Measurements from ENCODE around the gene STPG2.

STPG2 gene

GRCh38 chr4:97845758-97846157, 297.5 kb downstream of the STPG2 start:
- TF ChIP-seq, protein P1, sequence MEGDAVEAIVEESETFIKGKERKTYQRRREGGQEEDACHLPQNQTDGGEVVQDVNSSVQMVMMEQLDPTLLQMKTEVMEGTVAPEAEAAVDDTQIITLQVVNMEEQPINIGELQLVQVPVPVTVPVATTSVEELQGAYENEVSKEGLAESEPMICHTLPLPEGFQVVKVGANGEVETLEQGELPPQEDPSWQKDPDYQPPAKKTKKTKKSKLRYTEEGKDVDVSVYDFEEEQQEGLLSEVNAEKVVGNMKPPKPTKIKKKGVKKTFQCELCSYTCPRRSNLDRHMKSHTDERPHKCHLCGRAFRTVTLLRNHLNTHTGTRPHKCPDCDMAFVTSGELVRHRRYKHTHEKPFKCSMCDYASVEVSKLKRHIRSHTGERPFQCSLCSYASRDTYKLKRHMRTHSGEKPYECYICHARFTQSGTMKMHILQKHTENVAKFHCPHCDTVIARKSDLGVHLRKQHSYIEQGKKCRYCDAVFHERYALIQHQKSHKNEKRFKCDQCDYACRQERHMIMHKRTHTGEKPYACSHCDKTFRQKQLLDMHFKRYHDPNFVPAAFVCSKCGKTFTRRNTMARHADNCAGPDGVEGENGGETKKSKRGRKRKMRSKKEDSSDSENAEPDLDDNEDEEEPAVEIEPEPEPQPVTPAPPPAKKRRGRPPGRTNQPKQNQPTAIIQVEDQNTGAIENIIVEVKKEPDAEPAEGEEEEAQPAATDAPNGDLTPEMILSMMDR (conservative IDR thresholded peaks at IDR 0.05; ENCODE audit: low read depth, low read length) = no peak
- no peak for DNase-seq (ENCODE audit: low read depth)
- no peak overlapping the region for H3K4me3 ChIP-seq (ENCODE audit: low read depth, low read length)

DNA sequence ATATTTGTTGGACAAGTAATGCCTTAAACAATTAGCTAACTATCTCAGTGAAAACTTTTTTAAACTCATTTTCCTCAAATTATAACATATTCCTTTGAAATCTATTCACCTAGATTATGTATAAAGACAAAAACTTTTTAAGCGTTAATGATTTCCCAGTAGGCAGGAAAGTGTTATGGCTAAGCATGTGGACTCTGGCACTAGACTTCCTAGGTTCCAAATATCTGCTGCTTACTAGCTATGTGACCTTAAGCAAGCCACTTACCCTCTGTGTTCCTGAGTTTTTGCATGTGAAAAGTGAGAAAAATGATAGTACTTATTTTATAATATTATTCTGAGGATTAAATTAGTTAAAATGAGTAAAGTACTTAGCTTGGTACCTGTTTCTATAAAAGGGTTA, 301.8 kb downstream of the STPG2 start:
- no peak overlapping the region for H3K4me3 ChIP-seq (ENCODE audit: low read depth, low read length)
- TF ChIP-seq, protein P1 (conservative IDR thresholded peaks at IDR 0.05; ENCODE audit: low read depth, low read length) = no peak
- DNase-seq (ENCODE audit: low read depth) = no peak

- TF ChIP-seq, protein P1 (conservative IDR thresholded peaks at IDR 0.05; ENCODE audit: low read depth, low read length) = no peak
- DNase-seq (ENCODE audit: low read depth) = no peak
- no peak overlapping the region for H3K4me3 ChIP-seq (ENCODE audit: low read depth, low read length)
Measured at GRCh38 chr4:97836662-97837061, 306.6 kb downstream of the STPG2 start.

DNA sequence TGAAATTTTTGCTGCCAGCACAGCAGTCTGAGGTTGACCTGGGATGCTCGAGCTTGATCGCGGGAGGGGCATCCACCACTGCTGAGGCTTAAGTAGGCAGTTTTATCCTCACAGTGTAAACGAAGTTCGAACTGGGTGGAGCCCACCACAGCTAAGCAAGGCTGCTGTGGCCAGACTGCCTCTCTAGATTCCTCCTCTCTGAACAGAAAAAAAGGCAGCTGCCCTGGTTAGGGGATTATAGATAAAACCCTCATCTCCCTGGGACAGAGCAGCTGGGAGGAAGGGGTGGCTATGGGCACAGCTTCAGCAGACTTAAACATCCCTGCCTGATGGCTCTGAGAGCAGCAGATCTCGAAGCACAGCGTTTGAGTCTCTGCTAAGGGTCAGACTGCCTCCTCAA, 314.6 kb downstream of the STPG2 start:
- TF ChIP-seq, protein P1 (conservative IDR thresholded peaks at IDR 0.05; ENCODE audit: low read depth, low read length) = no peak

DNA sequence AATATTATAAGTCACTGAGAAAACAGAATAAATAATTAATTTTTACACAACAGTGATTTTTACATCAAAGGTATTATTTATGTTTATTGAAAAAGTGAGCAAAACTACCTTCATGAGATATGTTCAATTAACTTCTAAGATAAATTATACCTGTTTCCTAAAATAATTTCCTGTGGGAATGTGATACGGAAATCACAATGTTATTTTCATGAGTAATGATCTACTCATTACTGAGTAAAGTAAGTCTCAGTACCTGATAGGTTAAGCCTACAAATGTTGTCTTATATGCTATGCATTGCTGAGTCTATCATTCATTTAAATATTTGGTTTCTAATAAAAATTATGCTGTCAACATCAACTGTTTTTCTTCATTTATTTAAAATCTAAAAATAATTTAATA, 324.0 kb downstream of the STPG2 start:
- no peak for DNase-seq (ENCODE audit: low read depth)

More for the DNA sequence above, 314.6 kb downstream of the STPG2 start:
- no peak overlapping the region for H3K4me3 ChIP-seq (ENCODE audit: low read depth, low read length)
- DNase-seq (ENCODE audit: low read depth) = no peak

GRCh38 chr4:97812768-97813167, 330.5 kb downstream of the STPG2 start:
- no peak for DNase-seq (ENCODE audit: low read depth)
- TF ChIP-seq, protein P1 (conservative IDR thresholded peaks at IDR 0.05; ENCODE audit: low read depth, low read length) = no peak
- H3K4me3 ChIP-seq (ENCODE audit: low read depth, low read length) = no peak overlapping the region

More for the DNA sequence above, 324.0 kb downstream of the STPG2 start:
- TF ChIP-seq, protein P1 (conservative IDR thresholded peaks at IDR 0.05; ENCODE audit: low read depth, low read length) = no peak
- no peak overlapping the region for H3K4me3 ChIP-seq (ENCODE audit: low read depth, low read length)

GRCh38 chr4:97786306-97786920, 356.9 kb downstream of the STPG2 start:
- DNase-seq (ENCODE audit: low read depth) = no peak
- no peak overlapping the region for H3K4me3 ChIP-seq (ENCODE audit: low read depth, low read length)
- TF ChIP-seq, protein P1 (conservative IDR thresholded peaks at IDR 0.05; ENCODE audit: low read depth, low read length) = no peak

All from choroid plexus epithelial cell (primary cell).